Measurements from ENCODE around the gene MYCT1.

- TF ChIP-seq CTCF (IDR thresholded peaks at IDR 0.05; ENCODE audit: control extremely low read depth in 1 of 3, insufficient read depth in 1 of 3, low read depth in 1 of 3, low read length in 3 of 3) (no peak), GABPA (IDR thresholded peaks at IDR 0.05; ENCODE audit: borderline replicate concordance, insufficient read depth, low read length) (no peak), RXRA (IDR thresholded peaks at IDR 0.05; ENCODE audit: insufficient read depth, low read depth, low read length) (no peak), YY1 (IDR thresholded peaks at IDR 0.05; ENCODE audit: low read depth, low read length) (no peak), TBP (IDR thresholded peaks at IDR 0.05; ENCODE audit: low read depth, low read length) (no peak), HDAC2 (IDR thresholded peaks at IDR 0.05; ENCODE audit: borderline replicate concordance in 1 of 2, low read depth in 2 of 2, low read length in 2 of 2) (no peak), RFX5 (IDR thresholded peaks at IDR 0.05; ENCODE audit: borderline replicate concordance, low read depth, low read length) (no peak), JUND (IDR thresholded peaks at IDR 0.05; ENCODE audit: low read length) (no peak), TAF1 (IDR thresholded peaks at IDR 0.05; ENCODE audit: low read depth, low read length) (no peak), POLR2A (IDR thresholded peaks at IDR 0.05; ENCODE audit: control extremely low read depth in 1 of 2, low read depth in 2 of 2, low read length in 2 of 2) (no peak)
Observed at GRCh38 chr6:152765331-152765730, 67.6 kb downstream of the MYCT1 start.
